Thyroid gland (tissue), 4 donors: ENCODE results near the gene UNC119.

Source experiments
- CTCF ChIP-seq, 6 experiments: fragments of 200-600 bp in 3 of 6; fragments of 450-650 bp in 3 of 6; sonication (generic) in 3 of 6; IDR thresholded peaks; one replicate each; pipeline ENCODE4 v1.5.1; 2016 to 2019; ENCODE audit warnings: antibody characterized with exemption in 6 of 6, mild to moderate bottlenecking in 2 of 6, inconsistent platforms in 1 of 6, moderate library complexity in 1 of 6
- POLR2A ChIP-seq, 2 donors: fragments of 450-650 bp; IDR thresholded peaks; one replicate each; pipeline ENCODE4 v1.6.1; 2017; ENCODE audit warnings: antibody characterized with exemption in 2 of 2, mild to moderate bottlenecking in 2 of 2, moderate library complexity in 1 of 2

- TF ChIP-seq POLR2A (IDR thresholded peaks at IDR 0.05) (no peak), CTCF (IDR thresholded peaks at IDR 0.05) (no peak)
Observed at GRCh38 chr17:28599311-28600184, 47.1 kb upstream of the UNC119 start.
